Endothelial cell of umbilical vein (primary cell): Measurements from ENCODE around the gene PCDH18. TPM values are rescaled to one million over a fixed set of nuclear protein-coding genes. Genes with fewer than 3 reads are reported as not detected.

Experiments
- BruUV-seq: library from RNA; stranded (reverse); fragments of 400-500 nt; replicated peaks from 2 replicates; lab custom pipeline; 2021; lab: Mats Ljungman, UMichigan
- CTCF ChIA-PET: fragments of 300-600, 350-600 bp; sonication (Branson Sonifier 250); formaldehyde crosslinking; loops from one replicate; lab custom pipeline; 2021; ENCODE audit warnings: antibody characterized with exemption, inconsistent platforms; lab: Charles Lee
- POLR2A ChIA-PET: fragments of 300-600, 350-600 bp; sonication (Branson Sonifier 250); formaldehyde crosslinking; loops from one replicate; lab custom pipeline; 2021; ENCODE audit warnings: antibody characterized with exemption, inconsistent platforms; lab: Charles Lee
- DNase-seq: peaks from one replicate; pipeline ENCODE4 v3.0.0-alpha.2; 2011; ENCODE audit warnings: low read depth, low spot score
- FAIRE-seq: peaks from 2 replicates; lab custom pipeline; 2011; peaks lifted over from hg19 to GRCh38; lab: Jason Lieb, UNC
- H2AFZ ChIP-seq: 2 replicates; pipeline ENCODE4 v1.6.0; 2012; ENCODE audit warnings: low read depth, low read length, control low read depth, inconsistent platforms
- H3K27ac ChIP-seq: 2 replicates; pipeline ENCODE4 v1.5.1; 2011; ENCODE audit warnings: low read depth, mild to moderate bottlenecking, control low read depth, low read length, moderate library complexity; ENCODE audit not compliant: insufficient read depth
- H3K27me3 ChIP-seq, 2 experiments: 2 replicates each; pipeline versions ENCODE4 v1.6.0 to v1.6.1; 2011; ENCODE audit warnings: low read length in 2 of 2, mixed read lengths in 1 of 2; ENCODE audit not compliant: control insufficient read depth in 2 of 2, insufficient read depth in 2 of 2
- H3K36me3 ChIP-seq, 2 experiments: 2 replicates in 1 of 2; 3 replicates in 1 of 2; pipeline ENCODE4 v1.5.1; 2011; ENCODE audit warnings: low read length in 2 of 2, mild to moderate bottlenecking in 1 of 2, moderate library complexity in 1 of 2; ENCODE audit not compliant: control insufficient read depth in 2 of 2, insufficient read depth in 2 of 2; ENCODE audit errors: extremely low read depth in 1 of 2
- H3K4me1 ChIP-seq: 3 replicates; pipeline ENCODE4 v1.5.1; 2011; ENCODE audit warnings: mild to moderate bottlenecking, low read length; ENCODE audit not compliant: control insufficient read depth, insufficient read depth; ENCODE audit errors: extremely low read depth
- H3K4me2 ChIP-seq: 2 replicates; pipeline ENCODE4 v1.6.1; 2011; ENCODE audit warnings: low read length, control low read depth, mixed read lengths; ENCODE audit not compliant: insufficient read depth
- H3K4me3 ChIP-seq, 3 experiments: fragments of 200-600 bp in 1 of 3; sonication (generic), shearing (Covaris generic) in 1 of 3; replicated peaks in 1 of 3; 2 replicates each; pipeline ENCODE4 v1.5.1; 2011 to 2016; ENCODE audit warnings: control low read depth in 3 of 3, low read length in 3 of 3, mild to moderate bottlenecking in 2 of 3, inconsistent platforms in 1 of 3, low read depth in 1 of 3, moderate library complexity in 1 of 3; ENCODE audit not compliant: insufficient read depth in 1 of 3
- H3K79me2 ChIP-seq: 2 replicates; pipeline ENCODE4 v1.6.0; 2012; ENCODE audit warnings: low read length, inconsistent platforms; ENCODE audit not compliant: control insufficient read depth, insufficient read depth
- H3K9ac ChIP-seq: replicated peaks from 2 replicates; pipeline ENCODE3; 2011; ENCODE audit warnings: low read length, control low read depth; ENCODE audit not compliant: insufficient read depth; ENCODE audit errors: extremely low read depth
- H3K9me1 ChIP-seq: replicated peaks from 3 replicates; pipeline ENCODE4 v1.6.0; 2011; ENCODE audit warnings: mild to moderate bottlenecking, low read length; ENCODE audit not compliant: control insufficient read depth, insufficient read depth; ENCODE audit errors: extremely low read depth
- H3K9me3 ChIP-seq: replicated peaks from 2 replicates; pipeline ENCODE4 v1.5.1; 2012; ENCODE audit warnings: low read length, inconsistent platforms; ENCODE audit not compliant: control insufficient read depth, insufficient read depth
- H4K20me1 ChIP-seq: replicated peaks from 2 replicates; pipeline ENCODE3; 2011; ENCODE audit warnings: mild to moderate bottlenecking, low read length; ENCODE audit not compliant: control insufficient read depth, insufficient read depth; ENCODE audit errors: extremely low read depth
- CTCF ChIP-seq, 2 donors: IDR thresholded peaks; 1 replicate in 1 of 2; 2 replicates in 1 of 2; pipeline ENCODE4 v1.5.1; 2011; ENCODE audit warnings: low read length in 2 of 2, mild to moderate bottlenecking in 2 of 2, moderate library complexity in 2 of 2, control low read depth in 1 of 2, inconsistent platforms in 1 of 2, low read depth in 1 of 2; ENCODE audit not compliant: insufficient read depth in 1 of 2; ENCODE audit errors: extremely low read depth in 1 of 2
- EZH2 ChIP-seq: IDR thresholded peaks from 2 replicates; pipeline ENCODE4 v1.6.1; 2012; ENCODE audit warnings: borderline replicate concordance, low read depth, mild to moderate bottlenecking, moderate library complexity, low read length, inconsistent platforms; ENCODE audit not compliant: severe bottlenecking
- FOS ChIP-seq: IDR thresholded peaks from 2 replicates; pipeline ENCODE4 v1.6.1; 2011; ENCODE audit warnings: mild to moderate bottlenecking, low read length, moderate library complexity, borderline replicate concordance; ENCODE audit not compliant: insufficient read depth
- GATA2 ChIP-seq: IDR thresholded peaks from 2 replicates; pipeline ENCODE4 v1.7.0; 2011; ENCODE audit warnings: low read depth, mild to moderate bottlenecking, moderate library complexity, mixed read lengths, low read length; ENCODE audit not compliant: insufficient read length, insufficient read depth
- JUN ChIP-seq: IDR thresholded peaks from 2 replicates; pipeline ENCODE4 v1.6.1; 2011; ENCODE audit warnings: borderline replicate concordance, low read depth; ENCODE audit not compliant: insufficient read length, insufficient read depth
- MAX ChIP-seq: IDR thresholded peaks from 2 replicates; pipeline ENCODE4 v1.6.1; 2011; ENCODE audit not compliant: insufficient read depth, insufficient read length
- MYC ChIP-seq: IDR thresholded peaks from one replicate; pipeline ENCODE4 v1.6.1; 2011; ENCODE audit warnings: mild to moderate bottlenecking, low read depth, low read length
- POLR2A ChIP-seq: IDR thresholded peaks from 2 replicates; pipeline ENCODE4 v1.6.1; 2012; ENCODE audit warnings: low read depth, mild to moderate bottlenecking, control low read depth, low read length
- POLR2AphosphoS5 ChIP-seq: IDR thresholded peaks from 2 replicates; pipeline ENCODE4 v1.6.1; 2012; ENCODE audit warnings: low read depth, mild to moderate bottlenecking, control low read depth, low read length, moderate library complexity; ENCODE audit not compliant: insufficient read depth
- dilution Hi-C: fragments of 300-500 bp; cut with MboI; formaldehyde crosslinking; loops from one replicate; pipeline ENCODE4 v1.15.0; 2019; ENCODE audit warnings: low sequenced_read_pairs; ENCODE audit not compliant: extremely low pct_ligation_motif_present
- intact Hi-C: fragments of 100-400 bp; cut with micrococcal nuclease; formaldehyde crosslinking; loops from one replicate; pipeline ENCODE4 v1.10.0; 2022
- polyA plus RNA-seq, 4 experiments: library from polyadenylated mRNA; depleted of rRNA in 3 of 4; stranded (reverse) in 3 of 4; unstranded in 1 of 4; fragments of >200 nt; gene quantifications; 2 replicates each; pipeline versions ENCODE4 v1.2.1 to v1.2.3, GENCODE V29; 2011 to 2012; ENCODE audit warnings: missing spikeins in 1 of 4
- total RNA-seq: library from RNA; stranded (reverse); gene quantifications from 2 replicates; pipeline ENCODE4 v1.2.3, GENCODE V29; 2021

The PCDH18 gene
- total and polyA plus RNA-seq, 2 donors (not counting 3 experiments of a cell fraction or from before 2014, with no cell fraction given): 1.5 to 2.2 TPM

GRCh38 chr4:137572163-137572562 is 39.9 kb upstream of the PCDH18 start:
- BruUV-seq: no TSS peak
- Histone ChIP-seq H3K4me2 (no peak overlapping the region), H3K36me3 (no peaks in the 10 kb centered on the region), H3K4me1 (no peaks in the 10 kb centered on the region), H3K9me3 (no peaks in the 10 kb centered on the region), H3K27ac (no peak overlapping the region), H3K4me3 (no peak overlapping the region), H3K27me3 (no peaks in the 10 kb centered on the region), H4K20me1 (no peaks in the 10 kb centered on the region), H2AFZ (no peak overlapping the region), H3K79me2 (no peaks in the 10 kb centered on the region), H3K9ac (no peak overlapping the region), H3K9me1 (no peaks in the 10 kb centered on the region)
- intact Hi-C loops: no loop called here
- ChIA-PET POLR2A (no interaction called here), CTCF (no interaction called here)
- TF ChIP-seq POLR2A (no peak), FOS (no peak), EZH2 (no peak), POLR2AphosphoS5 (no peak), MYC (no peak), JUN (no peak), CTCF (IDR thresholded peaks at IDR 0.05; ENCODE audit: extremely low read depth in 1 of 2, insufficient read depth in 1 of 2, low read depth in 1 of 2, low read length in 2 of 2) (no peak), MAX (no peak), GATA2 (no peak)
- dilution Hi-C loops: no loop called here
- FAIRE-seq (no peak), DNase-seq (no peak)
